Measurements from ENCODE around the gene PAQR9.
"Not testable (repeated sequence)": the region's sequence is repeated elsewhere in the genome, so short reads cannot be mapped to it uniquely, and the experiment has no call there.

Gene PAQR9

GRCh38 chr3:142963516-142964448 is at the start of gene PAQR9:
Gene PAQR9 (minus strand): TSS chr3:142963674. CDS start chr3:142963336, 338 bp downstream.
- peak in 1 of 3 experiments; percentile 14 for DNase-seq (ENCODE audit: low read depth in 3 of 3)

DNA sequence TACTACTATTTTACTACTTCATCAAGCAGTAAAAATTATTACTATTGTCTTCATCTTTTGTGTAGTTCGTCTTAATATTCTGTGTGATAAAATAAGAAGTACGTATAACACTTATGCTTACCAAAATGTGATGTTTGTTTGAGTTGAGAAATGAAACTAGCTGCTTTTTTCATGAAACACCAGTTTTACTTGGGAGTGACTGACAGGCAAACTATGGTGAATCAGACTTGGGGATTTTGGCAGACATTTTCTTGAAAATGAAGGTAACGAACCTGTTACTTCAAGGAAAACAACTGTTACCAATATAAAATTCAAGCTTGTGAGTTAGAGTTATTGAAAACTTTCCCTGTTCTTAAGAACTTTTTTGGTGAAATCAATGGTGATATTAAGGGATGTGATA is 48.2 kb upstream of the PAQR9 start:
- no peak for DNase-seq (ENCODE audit: low read depth in 3 of 3)

GRCh38 chr3:143010024-143010423 is 46.5 kb upstream of the PAQR9 start:
- DNase-seq (ENCODE audit: low read depth in 3 of 3) = no peak

GRCh38 chr3:143004823-143005222 is 41.3 kb upstream of the PAQR9 start:
- DNase-seq (ENCODE audit: low read depth in 3 of 3) = no peak

DNA sequence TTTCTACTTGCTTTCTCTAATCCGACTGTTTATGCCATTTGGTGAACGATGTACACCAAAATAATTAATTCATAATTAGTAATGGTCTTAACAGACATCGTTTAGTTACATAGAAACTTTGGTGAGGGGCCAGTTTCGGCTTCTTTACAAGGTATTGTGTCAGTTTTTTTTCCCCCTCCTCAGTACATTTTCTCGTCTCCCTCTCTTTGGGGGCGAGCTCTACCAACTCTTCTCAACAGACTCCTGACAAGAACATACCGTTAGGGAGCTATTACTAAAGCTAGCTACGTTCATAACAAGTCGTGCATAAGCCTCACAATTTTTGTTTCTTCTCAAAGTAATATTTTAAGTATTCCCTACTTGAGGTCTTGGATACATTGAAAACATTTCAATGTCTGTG is 39.3 kb upstream of the PAQR9 start:
- no peak for DNase-seq (ENCODE audit: low read depth in 3 of 3)

DNA sequence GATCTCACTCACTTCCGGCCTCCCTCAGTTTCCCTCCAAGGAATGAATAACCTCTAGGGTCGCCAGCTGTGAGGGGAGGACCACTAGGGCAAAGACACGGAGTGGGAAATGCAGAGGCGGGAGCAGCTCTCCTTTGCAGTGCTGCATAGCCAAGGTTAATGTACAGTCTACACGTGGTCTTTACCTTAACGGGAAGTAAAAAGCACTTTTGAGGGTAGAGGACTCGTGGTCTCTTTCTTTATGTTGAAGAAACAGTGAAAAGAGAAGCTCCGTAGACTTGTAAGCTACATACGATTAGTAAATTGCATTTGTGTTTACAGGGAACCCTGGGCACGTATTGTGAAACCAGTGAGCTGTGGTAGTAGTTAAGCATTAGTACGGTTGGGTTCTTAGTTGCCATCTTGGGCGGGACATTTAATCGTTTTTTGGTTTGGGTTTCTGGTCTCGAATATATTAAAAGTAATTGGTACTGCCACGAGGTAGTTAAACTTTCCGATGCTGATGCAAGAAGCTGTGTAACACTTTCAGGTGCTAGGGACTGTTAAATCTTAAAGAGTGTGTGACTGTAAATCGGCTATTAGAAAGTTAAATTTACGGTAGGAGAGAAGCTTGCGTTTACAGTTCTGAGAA is 38.7 kb upstream of the PAQR9 start:
- DNase-seq (ENCODE audit: low read depth in 3 of 3) = peak in 2 of 3 experiments; percentile 3 to 4

DNA sequence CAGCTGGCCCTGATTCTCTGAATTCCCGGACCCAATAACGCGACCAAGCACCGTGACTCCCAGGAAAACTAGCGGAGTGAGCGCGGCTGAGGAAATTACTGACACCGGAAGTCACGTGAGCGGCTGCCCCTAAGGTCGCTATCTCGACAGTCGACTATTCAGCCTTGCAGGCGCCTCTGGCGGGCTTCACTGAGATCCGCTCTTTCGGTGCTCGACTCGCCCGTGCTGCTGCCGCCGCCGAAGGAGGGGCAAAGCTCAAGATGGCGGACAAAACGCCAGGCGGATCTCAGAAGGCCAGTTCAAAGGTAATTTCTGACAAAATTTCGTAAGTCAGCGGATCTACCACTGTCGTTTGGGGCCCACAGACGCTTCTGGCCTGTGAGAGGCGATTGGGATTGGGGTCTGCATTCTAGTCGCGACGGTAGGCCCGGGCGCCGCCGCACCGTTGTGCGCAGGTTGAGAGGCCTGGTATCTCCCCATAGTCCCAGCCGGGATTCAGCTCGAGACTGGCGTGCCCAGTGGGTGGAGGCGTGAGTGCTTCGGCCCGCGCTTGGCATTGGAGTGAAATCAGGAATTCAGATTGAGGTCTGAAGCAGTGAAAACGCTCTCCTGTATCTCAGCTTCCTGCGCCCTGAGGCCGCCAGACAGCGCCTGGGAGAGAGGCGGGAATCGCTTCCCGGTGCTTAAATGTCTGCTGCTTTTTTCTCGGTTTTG is 38.1 kb upstream of the PAQR9 start, which contains the start of gene U2SURP:
Gene U2SURP, plus strand, starts transcription at position 202 of the 714 bp plus-strand sequence. Its CDS starts 59 bp downstream, at position 261.
- peak; percentile 79 to 90 (median 83) for DNase-seq (ENCODE audit: low read depth in 3 of 3)

DNA sequence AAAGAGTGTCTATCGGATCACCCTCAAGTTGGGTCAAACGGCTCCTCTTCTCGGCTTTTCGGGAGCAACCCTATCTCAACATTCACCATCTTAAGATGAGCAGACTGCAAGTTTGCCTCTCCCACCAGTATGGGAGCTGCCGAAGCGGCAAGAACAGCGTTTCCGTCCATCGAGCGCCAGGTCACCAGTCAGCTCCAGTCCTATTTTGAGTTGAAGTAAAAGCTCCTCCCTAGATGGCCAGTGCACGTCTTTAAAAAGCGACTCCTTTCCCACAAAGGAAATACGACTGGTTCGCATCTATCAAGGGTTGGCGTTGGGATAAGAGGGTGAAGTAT is 37.5 kb upstream of the PAQR9 start:
- peak in 1 of 3 experiments; percentile 24 for DNase-seq (ENCODE audit: low read depth in 3 of 3)

GRCh38 chr3:143000528-143000927 is 37.1 kb upstream of the PAQR9 start:
- no peak for DNase-seq (ENCODE audit: low read depth in 3 of 3)

DNA sequence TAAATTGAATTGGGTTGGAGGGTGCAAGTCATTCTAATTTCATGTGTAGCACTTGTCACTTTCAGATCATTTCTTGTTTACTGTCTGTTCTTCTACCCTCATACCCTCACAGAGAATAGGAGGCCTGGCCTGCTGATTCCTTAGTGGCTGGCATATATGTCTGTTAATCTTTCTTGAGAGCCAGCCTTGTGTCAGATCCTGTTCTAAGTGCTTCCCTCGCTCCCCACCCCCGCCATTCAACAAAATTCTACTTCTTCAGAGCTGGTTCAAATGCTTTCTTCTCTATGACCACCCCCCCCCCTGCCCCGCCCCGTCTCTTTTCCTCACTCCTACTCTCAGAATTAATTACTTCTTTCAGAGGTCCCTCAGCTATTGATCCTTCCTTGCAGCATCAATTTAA is 36.4 kb upstream of the PAQR9 start:
- DNase-seq (ENCODE audit: low read depth in 3 of 3) = no peak

GRCh38 chr3:142998439-142998838 is 35.0 kb upstream of the PAQR9 start:
- DNase-seq (ENCODE audit: low read depth in 3 of 3) = no peak

- no peak for DNase-seq (ENCODE audit: low read depth in 3 of 3)
These were observed 33.9 kb upstream of the PAQR9 start for GRCh38 chr3:142997330-142997729.

GRCh38 chr3:142993958-142994442 is 30.5 kb upstream of the PAQR9 start:
- peak; percentile 29 to 51 (median 38) for DNase-seq (ENCODE audit: low read depth in 3 of 3)

GRCh38 chr3:142992323-142992722 is 28.8 kb upstream of the PAQR9 start:
- DNase-seq (ENCODE audit: low read depth in 3 of 3) = no peak

DNA sequence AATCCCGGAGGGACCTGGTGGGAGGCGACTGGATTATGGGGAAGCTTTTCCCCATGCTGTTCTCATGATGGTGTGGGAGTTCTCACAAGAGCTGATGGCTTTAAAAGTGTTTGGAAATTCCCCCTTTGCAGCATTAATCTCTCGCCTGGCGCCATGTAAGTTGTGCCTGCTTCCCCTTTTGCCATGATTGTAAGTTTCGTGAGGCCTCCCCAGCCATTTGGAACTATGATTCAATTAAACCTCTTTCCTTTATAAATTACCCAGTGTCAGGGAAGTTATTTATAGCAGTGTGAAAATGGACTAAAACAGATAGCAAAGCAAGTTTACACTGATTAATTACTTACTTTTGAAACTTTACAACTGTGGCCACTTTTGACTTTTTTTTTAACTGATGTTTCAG is 27.2 kb upstream of the PAQR9 start:
- DNase-seq (ENCODE audit: low read depth in 3 of 3) = no peak

DNA sequence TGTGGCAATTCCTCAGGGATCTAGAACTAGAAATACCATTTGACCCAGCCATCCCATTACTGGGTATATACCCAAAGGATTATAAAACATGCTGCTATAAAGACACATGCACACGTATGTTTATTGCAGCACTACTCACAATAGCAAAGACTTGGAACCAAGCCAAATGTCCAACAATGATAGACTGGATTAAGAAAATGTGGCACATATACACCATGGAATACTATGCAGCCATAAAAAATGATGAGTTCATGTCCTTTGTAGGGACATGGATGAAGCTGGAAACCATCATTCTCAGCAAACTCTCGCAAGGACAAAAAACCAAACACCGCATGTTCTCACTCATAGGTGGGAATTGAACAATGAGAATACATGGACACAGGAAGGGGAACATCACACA is 25.4 kb upstream of the PAQR9 start:
- not testable (repeated sequence) for DNase-seq (ENCODE audit: low read depth in 3 of 3)

GRCh38 chr3:142988221-142988620 is 24.7 kb upstream of the PAQR9 start:
- not testable (repeated sequence) for DNase-seq (ENCODE audit: low read depth in 3 of 3)

GRCh38 chr3:142987707-142988106 is 24.2 kb upstream of the PAQR9 start:
- no peak for DNase-seq (ENCODE audit: low read depth in 3 of 3)

- no peak for DNase-seq (ENCODE audit: low read depth in 3 of 3)
These were observed 23.7 kb upstream of the PAQR9 start for GRCh38 chr3:142987080-142987700.

DNA sequence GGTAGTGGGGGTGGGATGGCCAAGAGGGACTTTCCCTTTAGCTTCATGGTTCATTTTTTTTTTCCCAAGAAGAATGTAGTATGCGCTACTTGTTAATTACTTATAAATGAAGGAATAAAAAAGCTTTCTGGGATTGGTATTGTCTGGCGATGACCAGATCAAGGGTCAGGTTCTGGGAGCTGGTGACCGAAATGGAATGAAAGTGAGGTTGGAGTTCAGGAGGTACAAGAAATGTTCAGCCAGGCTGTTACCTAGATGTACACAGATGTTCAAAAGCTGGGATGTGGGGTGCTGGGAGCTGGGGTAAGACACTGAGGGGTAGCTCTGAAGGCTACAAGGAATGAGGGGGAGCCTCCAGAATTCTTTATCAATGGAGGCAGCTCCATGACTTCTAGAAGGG is 20.8 kb upstream of the PAQR9 start:
- no peak for DNase-seq (ENCODE audit: low read depth in 3 of 3)

DNA sequence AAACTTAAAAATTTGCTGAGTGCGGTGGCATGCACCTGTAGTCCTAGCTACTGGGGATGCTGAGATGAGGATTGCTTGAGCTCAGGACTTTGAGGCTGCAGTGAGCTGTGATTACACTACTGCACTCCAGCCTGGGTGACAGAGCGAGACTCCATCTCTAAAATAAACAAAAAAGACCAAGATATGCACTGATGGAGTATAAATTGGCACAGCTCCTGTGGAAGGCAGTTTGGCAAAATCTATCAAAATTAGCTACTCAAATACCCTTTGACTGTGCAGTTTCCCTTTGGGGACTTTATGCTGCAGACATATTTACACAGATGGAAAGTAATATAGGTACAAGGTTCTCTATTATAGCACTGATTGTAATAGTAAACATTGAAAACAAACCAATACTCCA is 19.8 kb upstream of the PAQR9 start:
- no peak for DNase-seq (ENCODE audit: low read depth in 3 of 3)
